T-helper 1 cell (primary cell): Measurements from ENCODE around the gene CDH4.
"Not testable (repeated sequence)": the region's sequence is repeated elsewhere in the genome, so short reads cannot be mapped to it uniquely, and the experiment has no call there.

ENCODE experiments used
- DNase-seq, 5 donors: peaks; one replicate each; pipeline ENCODE4 v3.0.0-alpha.2; 2012 to 2020

Gene CDH4

GRCh38 chr20:61839912-61840778 lies 588.1 kb downstream of the CDH4 start:
- no peak for DNase-seq

DNA sequence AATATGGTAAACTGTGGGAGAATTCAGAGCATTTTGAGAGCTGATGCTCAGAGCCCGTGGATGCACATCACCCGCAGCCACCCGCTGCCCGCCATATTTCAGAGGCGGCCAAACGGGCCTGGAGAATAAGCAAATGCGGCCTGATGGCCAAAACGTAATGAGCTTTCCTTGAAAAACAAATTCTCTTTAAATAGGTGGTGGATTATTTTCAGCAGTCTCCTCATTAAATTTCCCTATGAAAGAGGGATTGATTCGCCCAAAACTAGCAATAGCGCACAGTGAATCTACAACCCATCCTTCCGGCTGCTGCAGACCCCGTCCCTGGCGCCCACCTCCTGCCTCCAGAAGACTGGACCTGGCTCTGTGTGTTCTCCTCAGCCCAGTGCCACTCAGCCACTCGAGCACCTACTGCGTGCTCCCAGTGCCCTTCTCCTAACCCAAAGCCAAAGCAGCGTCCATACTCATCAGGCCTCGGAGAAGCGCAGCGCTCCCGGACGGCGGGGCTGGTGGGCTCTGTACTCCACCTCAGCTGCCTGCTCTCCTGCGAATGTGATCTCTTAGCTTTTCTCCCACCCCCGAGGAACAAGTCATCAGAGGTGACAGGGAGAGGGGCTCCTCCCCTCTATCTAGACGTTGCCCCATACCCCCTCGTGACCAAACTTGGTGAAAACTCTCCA lies 588.9 kb downstream of the CDH4 start:
- DNase-seq = no peak

DNA sequence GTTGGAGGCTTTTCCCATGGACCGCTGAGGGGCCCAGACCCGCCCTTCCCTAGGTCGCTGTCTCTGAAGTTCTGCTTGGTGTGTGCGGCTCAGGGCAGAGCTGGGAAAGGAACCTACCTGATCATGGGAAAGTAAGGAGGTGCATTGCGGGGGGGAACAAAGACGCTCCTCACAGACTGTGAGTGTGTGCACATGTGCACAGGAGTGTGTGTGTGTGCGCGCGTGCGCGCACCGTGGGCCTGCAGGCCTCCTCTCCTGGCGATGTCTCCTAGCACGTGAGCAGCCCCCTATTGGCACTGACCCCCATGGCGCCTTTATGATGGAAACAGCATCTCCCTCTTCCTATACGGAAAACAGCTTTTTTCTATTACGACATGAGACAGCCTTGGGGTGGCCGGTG lies 589.5 kb downstream of the CDH4 start:
- DNase-seq = no peak

GRCh38 chr20:61841966-61842365 lies 589.9 kb downstream of the CDH4 start:
- DNase-seq = no peak

- DNase-seq = no peak
These were observed 592.6 kb downstream of the CDH4 start for GRCh38 chr20:61844621-61845020.

DNA sequence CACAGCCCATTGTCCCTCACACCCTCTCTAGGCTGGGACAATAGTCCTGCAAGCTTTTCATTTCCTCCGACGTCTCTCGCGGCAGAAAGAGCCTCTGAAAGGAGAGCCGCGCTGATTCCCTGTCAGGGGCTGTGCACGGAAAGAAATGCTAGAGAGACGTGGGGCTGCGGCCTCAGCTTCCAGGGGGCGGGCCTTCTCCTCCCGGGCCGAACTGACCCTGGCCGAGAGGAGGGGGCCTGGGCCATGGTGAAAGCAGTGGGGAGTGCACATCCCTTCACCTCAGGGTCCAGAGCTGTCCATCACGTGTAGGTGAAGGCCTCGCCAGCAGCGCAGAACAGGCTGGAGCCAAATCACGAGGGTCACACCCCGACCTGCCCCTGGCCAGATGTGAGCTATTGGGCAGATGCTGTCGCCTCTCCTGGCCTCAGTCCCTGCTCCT lies 593.2 kb downstream of the CDH4 start:
- DNase-seq = no peak

DNA sequence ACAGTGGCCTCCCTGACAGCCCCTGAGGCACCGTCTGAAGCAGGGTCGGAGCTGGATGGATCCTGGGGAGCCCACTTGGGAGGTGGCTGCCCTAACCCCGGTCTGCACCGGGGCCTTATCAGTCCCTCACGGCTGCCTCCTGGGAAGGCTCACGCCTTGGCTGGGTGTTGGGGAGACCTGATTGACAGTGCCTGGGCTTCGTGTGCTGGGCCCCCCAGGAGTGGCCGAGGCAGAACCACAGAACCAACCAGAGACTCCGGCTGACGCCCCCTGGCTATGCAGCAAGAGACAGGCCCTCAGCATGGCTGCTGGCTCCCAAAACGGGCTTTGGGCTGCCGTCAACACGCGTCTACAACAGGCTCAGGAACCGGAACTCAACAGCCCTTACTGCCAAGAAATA lies 594.0 kb downstream of the CDH4 start:
- no peak for DNase-seq

DNA sequence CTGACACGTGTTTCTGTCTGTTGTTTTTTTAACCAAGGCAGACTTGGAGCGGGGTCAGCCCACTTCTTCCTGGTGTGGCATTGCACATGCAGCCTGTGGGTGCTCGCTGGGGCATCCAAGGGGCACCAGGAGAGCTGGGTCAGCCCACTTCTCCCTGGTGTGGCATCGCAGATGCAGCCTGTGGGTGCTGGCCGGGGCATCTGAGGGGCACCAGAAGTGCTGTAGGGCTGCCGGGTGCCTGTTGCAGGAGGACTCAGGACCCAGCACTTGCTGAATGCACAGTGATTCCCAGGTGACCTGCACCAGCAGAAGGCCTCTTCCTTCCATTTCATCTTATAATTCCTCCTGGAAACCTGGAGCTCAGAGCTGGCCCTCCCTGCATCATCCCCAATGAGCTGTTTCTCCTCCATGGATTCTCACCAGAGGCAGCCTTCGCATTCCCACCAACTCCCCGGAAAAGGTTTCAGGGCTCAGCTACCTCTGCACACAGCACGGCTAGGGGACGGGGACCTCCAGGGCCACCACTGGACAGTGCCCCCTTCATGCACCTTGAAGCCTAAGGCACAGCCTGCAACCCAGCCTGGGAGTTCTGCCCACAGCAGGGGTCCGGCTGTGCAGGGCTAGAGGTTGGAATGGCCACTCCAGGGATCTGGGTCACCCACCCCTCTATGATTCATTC lies 594.8 kb downstream of the CDH4 start:
- no peak for DNase-seq

GRCh38 chr20:61847420-61847748 lies 595.3 kb downstream of the CDH4 start:
- DNase-seq = no peak

GRCh38 chr20:61847986-61848385 lies 595.9 kb downstream of the CDH4 start:
- DNase-seq = no peak

- DNase-seq = no peak
These were observed 596.8 kb downstream of the CDH4 start for GRCh38 chr20:61848851-61849250.

- no peak for DNase-seq
These were observed 597.3 kb downstream of the CDH4 start for GRCh38 chr20:61849376-61849775.

- no peak for DNase-seq
These were observed 597.8 kb downstream of the CDH4 start for GRCh38 chr20:61849822-61850221.

DNA sequence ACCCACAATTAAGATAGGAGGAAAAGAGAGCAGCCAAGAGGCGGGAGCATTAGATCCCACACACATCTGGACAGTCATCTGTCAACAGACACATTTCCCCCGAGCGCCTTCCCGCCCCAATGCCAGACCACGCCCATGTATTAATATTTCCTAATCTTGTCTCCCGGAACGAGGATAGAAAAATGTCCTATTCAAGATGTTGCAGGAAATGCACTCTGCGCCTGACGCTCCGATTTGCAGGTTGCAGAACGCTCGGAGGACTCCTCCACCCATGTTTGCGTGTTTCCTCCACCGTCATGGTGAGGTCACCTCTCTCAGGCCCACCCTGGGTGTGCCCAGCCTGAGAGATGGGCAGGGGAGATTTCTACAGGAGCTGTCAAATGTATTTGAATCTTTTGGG lies 598.4 kb downstream of the CDH4 start:
- no peak for DNase-seq

- no peak for DNase-seq
These were observed 599.2 kb downstream of the CDH4 start for GRCh38 chr20:61850926-61851900.

DNA sequence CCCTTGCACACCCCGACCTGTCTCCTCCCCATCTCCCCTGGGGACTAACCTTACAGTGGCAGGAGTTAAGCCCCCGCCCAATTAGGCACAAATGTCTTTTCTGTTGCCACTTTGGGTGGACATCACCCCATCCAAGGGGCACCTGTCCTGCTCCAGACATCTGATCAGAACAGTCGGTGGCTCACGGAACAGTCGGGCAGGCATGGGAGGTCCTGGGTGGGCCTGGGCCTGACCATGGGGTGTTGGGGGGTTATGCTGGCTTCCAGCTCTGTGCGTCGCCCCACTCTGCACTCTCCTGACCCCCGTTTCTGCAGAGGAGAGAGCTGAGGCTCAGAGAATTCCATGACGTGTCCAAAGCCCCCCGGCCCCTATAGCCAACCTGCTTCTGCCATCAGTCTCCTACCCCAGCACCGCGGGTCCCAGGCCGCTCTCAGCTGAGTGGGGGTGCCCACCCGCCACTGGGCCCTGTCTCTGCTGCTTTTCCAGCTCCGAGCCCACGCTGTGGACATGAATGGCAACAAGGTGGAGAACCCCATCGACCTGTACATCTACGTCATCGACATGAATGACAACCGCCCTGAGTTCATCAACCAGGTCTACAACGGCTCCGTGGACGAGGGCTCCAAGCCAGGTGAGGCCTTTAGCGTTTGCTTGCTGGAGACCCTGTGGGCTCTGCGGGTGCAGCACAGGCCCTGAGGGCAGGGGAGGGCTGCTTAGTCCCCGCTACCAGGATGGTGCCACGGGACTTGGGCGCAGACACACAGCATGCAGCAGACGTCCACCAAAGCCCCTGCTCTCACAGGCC lies 600.4 kb downstream of the CDH4 start:
- no peak for DNase-seq

DNA sequence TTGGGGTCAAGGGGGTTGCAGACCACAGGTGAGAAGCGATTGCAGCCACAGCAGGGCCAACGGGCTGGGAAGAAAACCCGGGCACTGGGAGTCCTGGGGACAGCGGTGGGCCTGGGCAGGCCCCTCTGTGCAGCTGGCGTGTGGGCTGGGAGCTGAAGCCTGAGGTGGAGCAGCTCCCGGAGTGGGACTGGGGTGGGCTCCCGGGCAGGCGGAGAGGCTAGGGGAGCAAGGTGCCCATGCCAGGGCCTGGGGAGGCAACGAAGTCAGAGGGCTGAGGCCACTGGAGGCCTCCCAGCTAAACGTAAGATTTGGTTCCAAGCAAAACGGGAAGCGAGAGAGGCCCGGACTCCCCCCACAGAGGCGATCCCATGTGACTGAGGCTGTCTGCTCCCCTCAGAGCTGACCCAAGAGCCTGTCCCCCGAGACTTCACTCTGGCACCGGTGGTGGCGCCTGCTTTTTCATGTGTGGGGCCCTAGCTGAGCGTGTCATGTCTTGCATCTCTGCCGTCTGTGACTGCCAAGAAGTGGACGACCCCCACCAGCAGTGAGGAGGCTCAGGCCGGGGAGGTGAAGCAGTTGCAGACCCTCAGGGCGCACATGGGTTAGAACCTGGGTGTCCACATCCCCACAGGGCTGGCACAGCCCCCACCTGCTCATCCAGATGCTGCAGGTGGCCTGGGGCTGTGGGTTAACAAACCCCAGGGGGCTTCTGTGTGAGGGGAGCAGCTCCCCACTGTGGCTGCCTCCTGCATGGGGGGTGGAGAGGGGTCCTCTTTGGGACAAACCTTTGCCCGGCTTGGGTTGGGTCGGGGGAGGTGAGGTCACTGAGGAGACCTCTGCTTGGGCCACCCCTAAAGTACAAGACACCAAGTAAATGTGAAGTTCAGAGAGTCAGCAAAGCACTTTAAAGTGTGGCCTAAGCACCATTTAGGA lies 601.3 kb downstream of the CDH4 start:
- no peak for DNase-seq

DNA sequence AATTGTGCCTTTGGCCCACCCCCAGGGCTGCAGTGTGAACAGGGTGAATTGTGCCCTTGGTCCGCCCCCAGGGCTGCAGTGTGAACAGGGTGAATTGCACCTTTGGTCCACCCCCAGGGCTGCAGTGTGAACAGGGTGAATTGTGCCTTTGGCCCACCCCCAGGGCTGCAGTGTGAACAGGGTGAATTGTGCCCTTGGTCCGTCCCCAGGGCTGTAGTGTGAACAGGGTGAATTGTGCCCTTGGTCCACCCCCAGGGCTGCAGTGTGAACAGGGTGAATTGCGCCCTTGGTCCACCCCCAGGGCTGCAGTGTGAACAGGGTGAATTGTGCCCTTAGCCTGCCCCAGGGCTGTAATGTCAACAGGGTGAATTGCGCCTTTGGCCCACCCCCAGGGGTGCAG lies 602.5 kb downstream of the CDH4 start:
- not testable (repeated sequence) for DNase-seq

DNA sequence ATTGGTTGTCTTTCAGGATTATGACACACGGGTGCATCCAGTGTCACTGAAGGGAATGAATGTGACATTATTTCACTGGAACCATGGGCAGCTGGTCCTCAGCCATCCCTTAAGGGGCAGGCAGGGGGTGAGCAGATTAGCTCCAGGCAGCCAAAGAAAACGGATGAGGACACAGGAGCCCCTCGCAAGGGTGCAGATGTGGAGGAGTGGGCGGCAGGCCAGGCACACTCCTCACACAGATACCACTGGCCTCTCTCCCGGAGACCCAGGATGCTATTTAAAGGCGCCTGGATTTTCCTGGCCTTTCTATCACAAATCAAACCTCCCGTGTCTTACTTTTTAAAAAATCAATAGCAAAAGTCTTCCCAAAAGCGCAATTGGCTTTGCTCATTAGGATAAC lies 603.2 kb downstream of the CDH4 start:
- no peak for DNase-seq

DNA sequence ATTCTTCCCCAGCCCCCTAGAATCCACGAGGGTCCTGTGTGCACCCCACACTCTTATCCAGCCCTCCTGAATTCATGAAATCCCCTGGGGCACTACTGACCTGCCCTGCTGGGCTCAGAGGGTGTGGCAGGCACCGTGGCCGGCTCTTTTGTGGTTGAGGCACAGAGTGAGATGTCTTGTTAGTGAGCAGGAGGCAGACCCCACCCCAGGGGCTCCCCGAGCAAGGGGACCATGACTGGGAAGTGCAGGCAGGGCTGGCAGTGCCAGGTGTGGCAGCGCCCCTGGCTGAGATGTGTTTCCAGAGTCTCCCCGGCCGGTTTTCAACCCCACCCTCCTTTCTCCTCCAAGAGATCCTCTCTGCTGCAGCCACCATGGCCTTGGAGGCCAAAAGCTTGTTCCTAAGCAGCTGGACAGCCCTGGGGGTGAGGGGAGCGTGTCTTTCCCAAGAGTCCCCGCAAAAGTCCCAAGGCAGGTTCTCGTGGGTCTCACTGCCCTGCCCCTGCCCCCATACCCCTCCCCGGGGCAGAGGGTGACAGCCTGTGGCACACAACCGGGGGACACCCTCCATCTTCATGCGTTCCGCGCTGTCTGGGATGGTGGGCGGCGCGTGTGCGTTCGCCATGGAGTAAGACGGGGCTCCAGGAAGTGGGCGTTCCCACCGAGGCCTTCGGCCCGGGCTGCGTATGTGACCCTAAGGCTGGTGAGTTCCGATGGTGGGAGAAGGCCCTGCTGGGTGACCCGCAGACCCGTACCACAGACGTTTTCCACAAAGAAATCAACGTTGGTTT lies 604.8 kb downstream of the CDH4 start:
- DNase-seq = no peak
